Activated naive CD8-positive, alpha-beta T cell treated with anti-CD3 and anti-CD28 coated beads, Interleukin-2, amount 50 U/mL, for 24 hours (primary cell): Measurements from ENCODE around the gene SLCO4C1.

Source experiments
- ATAC-seq: fragments of 150-1000 bp; cut with Tn5 transposase; one replicate; pipeline ENCODE4 v1.10.0; 2021
- DNase-seq: peaks from one replicate; pipeline ENCODE4 v3.0.0; 2021
- H3K27ac Mint-ChIP-seq: one replicate; pipeline ENCODE4 v1.8.0; 2021; ENCODE audit warnings: mild to moderate bottlenecking, mixed read lengths
- H3K27me3 Mint-ChIP-seq: one replicate; pipeline ENCODE4 v1.8.0; 2021; ENCODE audit warnings: mixed read lengths
- H3K36me3 Mint-ChIP-seq: one replicate; pipeline ENCODE4 v1.8.0; 2021; ENCODE audit warnings: low read depth, mixed read lengths
- H3K4me1 Mint-ChIP-seq: one replicate; pipeline ENCODE4 v1.8.0; 2021; ENCODE audit warnings: mixed read lengths
- H3K4me3 Mint-ChIP-seq: one replicate; pipeline ENCODE4 v1.8.0; 2021; ENCODE audit warnings: mild to moderate bottlenecking, moderate library complexity, mixed read lengths
- H3K9me3 Mint-ChIP-seq: one replicate; pipeline ENCODE4 v1.8.0; 2021; ENCODE audit warnings: mixed read lengths

Gene SLCO4C1

DNA sequence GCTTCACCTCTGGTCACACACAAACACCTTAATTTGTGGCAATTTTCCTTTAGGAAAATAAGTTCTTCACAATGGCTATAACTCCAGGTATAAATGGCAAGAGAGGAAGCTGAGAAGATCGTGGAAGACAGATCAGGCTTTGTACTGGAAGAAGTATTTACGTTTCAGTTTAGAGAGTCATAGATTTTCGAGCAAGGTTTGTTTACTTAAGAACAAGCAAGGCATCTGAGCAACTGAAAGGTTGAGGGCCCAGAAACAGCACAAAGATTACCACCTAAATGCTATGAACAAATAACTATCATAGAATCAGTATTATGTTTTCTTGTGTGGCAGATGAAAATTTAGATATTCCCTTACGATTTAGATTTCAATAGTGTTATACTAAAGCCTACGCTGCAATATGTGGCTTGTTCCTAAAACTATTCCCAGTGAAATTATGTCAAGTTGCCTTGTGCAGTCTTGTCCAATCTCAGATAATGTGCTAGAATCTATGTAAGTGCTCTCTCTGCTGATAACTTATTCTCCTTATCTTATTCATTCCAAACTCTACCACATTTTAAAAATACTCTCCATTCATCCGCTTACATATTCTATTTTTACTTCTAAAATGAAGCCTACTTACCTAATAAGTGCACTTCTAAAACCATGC, 6.7 kb downstream of the SLCO4C1 start:
- Mint-ChIP-seq H3K9me3 (no peaks in the 10 kb centered on the region), H3K27ac (no peak overlapping the region), H3K36me3 (no peaks in the 10 kb centered on the region), H3K27me3 (peaks cover under 1% of the 10 kb centered on the region), H3K4me3 (no peak overlapping the region), H3K4me1 (peaks cover 5% of the 10 kb centered on the region)
- ATAC-seq (no peak), DNase-seq (no peak)

DNA sequence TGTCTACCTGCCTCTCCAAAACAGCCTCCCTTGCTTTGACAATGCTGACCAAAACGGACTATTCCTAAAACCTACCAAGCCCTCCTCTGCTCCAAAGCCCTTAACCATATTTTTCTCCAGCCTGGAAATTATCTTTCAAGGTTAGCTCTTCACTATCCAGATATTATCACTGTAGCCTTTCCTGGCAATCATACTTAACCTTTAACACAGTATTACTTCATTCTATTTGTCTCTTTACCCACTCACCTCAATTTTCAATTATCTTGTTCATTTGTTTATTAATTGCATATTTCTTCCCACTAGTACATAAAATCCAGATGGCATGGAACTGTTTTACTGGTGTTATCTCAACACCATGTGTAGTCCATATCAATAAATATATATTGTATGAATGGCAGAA, 7.5 kb downstream of the SLCO4C1 start:
- ATAC-seq (no peak), DNase-seq (no peak)
- H3K27ac Mint-ChIP-seq = no peak overlapping the region
- H3K27me3 Mint-ChIP-seq = no peaks in the 10 kb centered on the region
- no peaks in the 10 kb centered on the region for H3K36me3 Mint-ChIP-seq
- H3K4me1 Mint-ChIP-seq = peaks cover 12% of the 10 kb centered on the region
- H3K4me3 Mint-ChIP-seq = no peak overlapping the region
- H3K9me3 Mint-ChIP-seq = no peaks in the 10 kb centered on the region

DNA sequence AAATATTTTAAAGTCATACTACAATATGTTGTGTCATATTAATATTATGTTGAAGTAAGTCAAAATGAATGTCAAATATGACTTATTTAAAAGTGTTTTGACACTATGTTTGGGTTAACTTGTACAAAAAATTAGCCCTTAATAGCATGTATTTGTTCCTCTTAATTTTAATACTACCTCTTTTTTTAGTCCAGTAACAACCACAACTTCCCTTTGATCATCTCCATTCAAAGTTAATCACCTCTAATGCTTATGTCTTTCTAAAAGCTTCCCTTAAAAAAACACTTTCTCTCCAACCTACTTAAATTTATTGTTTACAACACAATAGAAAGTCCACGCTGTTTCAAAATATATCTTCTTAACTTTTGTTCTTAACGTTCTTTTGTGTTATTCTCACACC, 9.6 kb downstream of the SLCO4C1 start:
- no peaks in the 10 kb centered on the region for H3K36me3 Mint-ChIP-seq
- no peaks in the 10 kb centered on the region for H3K27me3 Mint-ChIP-seq
- DNase-seq = no peak
- peaks cover 17% of the 10 kb centered on the region for H3K4me1 Mint-ChIP-seq
- no peak overlapping the region for H3K4me3 Mint-ChIP-seq
- no peak for ATAC-seq
- no peaks in the 10 kb centered on the region for H3K9me3 Mint-ChIP-seq
- no peak overlapping the region for H3K27ac Mint-ChIP-seq

DNA sequence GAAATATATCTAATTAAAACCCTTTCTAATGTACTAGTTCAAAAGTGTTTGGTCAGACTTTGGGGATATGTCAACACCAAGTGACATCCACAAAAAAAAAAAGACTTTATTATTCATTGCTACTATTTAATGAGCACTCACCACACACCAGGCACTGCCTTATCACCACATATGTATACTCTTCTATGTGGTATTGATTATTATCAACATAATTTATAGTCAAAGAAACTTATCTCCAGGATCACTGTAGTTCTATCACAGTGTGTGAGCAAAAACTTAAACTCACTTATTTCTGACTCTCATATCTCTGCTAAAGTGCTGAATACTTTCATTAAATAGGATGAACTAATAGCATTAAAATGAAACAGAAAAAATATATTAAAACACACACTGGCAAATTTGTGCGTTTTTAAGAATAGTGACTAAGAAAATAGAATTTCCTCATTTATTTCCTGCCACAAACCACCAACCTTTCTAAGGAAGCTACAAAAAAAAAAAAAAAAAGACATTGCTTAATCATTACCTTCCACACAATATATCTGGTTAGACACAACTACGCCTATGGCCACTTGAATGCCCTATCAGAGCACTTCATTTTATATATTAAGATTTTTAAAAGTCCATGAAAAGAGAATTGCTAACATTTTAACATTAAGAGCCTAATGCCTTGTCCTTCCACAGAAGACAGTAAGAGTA, 12.8 kb downstream of the SLCO4C1 start:
- H3K4me3 Mint-ChIP-seq = no peak overlapping the region
- no peak overlapping the region for H3K27ac Mint-ChIP-seq
- no peaks in the 10 kb centered on the region for H3K27me3 Mint-ChIP-seq
- H3K36me3 Mint-ChIP-seq = no peaks in the 10 kb centered on the region
- H3K9me3 Mint-ChIP-seq = no peaks in the 10 kb centered on the region
- DNase-seq (no peak), ATAC-seq (no peak)
- H3K4me1 Mint-ChIP-seq = peaks cover 17% of the 10 kb centered on the region

DNA sequence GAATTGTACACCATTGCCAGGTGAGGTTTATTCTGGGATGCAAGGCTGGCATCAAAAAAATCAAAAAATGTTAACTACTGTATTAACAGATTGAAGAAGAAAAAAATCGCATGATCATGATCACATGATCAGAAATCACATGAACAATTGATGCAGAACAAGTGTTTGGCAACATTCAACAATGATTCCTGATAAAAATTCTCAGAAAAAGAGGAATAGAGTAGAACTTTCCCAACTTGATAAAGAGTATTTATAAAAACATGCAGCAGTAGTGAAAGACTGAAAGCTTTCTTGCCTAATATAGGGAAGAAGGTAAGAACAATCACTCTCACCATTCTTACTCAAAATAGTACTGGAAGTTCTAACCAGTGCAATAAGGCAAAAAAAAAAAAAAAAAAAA, 16.4 kb downstream of the SLCO4C1 start:
- no peak for ATAC-seq
- no peaks in the 10 kb centered on the region for H3K36me3 Mint-ChIP-seq
- H3K27me3 Mint-ChIP-seq = no peaks in the 10 kb centered on the region
- H3K9me3 Mint-ChIP-seq = no peaks in the 10 kb centered on the region
- H3K27ac Mint-ChIP-seq = no peak overlapping the region
- DNase-seq = no peak
- no peak overlapping the region for H3K4me3 Mint-ChIP-seq
- peaks cover 16% of the 10 kb centered on the region for H3K4me1 Mint-ChIP-seq

DNA sequence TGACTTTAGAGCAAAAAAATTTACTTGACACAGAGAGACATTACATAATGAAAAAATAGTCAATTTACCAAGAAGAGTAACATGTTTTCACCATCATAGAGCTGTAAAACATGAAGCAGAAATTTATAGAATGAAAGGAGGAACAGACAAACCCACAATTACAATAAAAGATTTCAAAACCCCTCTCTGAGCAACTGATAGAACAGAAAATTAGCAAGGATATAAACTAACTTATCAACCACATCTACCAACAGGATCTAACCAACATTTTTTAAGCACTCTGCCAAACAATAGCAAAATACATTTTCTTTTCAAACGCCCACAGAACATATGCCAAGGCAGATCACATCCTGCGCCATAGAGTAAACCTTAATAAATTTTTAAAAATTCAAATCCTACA, 17.9 kb downstream of the SLCO4C1 start:
- ATAC-seq (no peak), DNase-seq (no peak)
- peaks cover 6% of the 10 kb centered on the region for H3K4me1 Mint-ChIP-seq
- H3K27me3 Mint-ChIP-seq = no peaks in the 10 kb centered on the region
- no peak overlapping the region for H3K27ac Mint-ChIP-seq
- no peak overlapping the region for H3K4me3 Mint-ChIP-seq
- no peaks in the 10 kb centered on the region for H3K9me3 Mint-ChIP-seq
- no peaks in the 10 kb centered on the region for H3K36me3 Mint-ChIP-seq

DNA sequence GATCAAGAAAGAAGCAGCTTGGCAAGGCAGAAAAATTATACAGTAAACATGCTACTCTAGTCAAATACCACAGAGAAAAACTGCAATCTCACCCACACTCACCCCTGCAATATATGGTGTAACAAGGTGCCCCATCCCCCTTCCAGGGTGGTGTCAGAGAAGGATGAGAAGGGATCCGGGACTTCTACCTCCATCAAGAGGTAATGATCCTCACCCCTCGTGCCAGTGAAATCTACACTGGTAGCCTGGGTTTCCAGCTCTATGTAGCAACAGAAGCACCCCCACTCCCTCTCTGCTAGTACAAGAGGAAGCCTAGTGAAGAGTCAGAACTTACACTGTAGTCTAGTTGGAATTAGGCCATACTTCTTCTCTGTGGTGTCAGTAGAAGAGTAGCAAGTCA, 18.9 kb downstream of the SLCO4C1 start:
- H3K36me3 Mint-ChIP-seq = no peaks in the 10 kb centered on the region
- no peaks in the 10 kb centered on the region for H3K27me3 Mint-ChIP-seq
- peaks cover 3% of the 10 kb centered on the region for H3K4me1 Mint-ChIP-seq
- no peak overlapping the region for H3K4me3 Mint-ChIP-seq
- no peaks in the 10 kb centered on the region for H3K9me3 Mint-ChIP-seq
- H3K27ac Mint-ChIP-seq = no peak overlapping the region
- DNase-seq (no peak), ATAC-seq (no peak)

DNA sequence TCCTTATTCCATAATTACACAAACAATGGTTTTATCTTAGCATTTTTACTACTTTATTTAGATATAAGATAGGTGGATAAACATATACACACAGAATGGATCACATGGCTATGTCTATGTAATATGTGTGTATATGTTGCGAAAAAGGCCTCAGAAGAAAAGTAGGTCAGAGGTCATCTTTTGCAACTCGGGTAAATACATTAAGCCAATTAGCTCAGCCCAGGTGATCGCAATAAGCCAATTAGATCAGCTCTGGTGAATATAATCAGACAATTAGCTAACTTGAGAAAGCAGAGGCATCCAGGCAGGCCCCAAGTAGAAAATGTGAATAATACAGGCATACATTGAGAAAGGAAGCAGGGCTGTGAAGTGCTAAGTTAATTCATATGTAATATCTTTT, 24.3 kb downstream of the SLCO4C1 start:
- no peaks in the 10 kb centered on the region for H3K27me3 Mint-ChIP-seq

DNA sequence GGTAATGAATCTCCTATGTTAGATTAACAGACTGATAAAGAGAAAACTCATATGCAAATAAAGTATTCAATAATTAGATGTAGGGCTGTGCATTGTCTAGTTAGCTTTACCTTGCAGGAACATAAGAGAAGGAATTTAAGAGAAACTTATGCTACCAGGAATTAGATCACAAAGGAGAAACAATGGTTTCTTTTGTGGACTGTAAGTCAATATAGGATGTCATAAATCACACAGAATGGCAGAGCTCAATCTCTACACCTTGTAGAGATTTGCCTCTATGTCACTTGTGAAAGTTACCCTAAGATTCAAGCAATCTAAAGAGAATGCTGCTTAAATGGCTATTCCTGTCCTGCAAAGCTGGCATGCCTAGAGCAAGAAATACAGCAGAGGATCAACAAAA, 26.0 kb downstream of the SLCO4C1 start:
- no peak for ATAC-seq
- H3K27ac Mint-ChIP-seq = no peak overlapping the region

More for the DNA sequence above, 24.3 kb downstream of the SLCO4C1 start:
- ATAC-seq (no peak), DNase-seq (no peak)
- H3K4me1 Mint-ChIP-seq = no peaks in the 10 kb centered on the region
- H3K9me3 Mint-ChIP-seq = peaks cover 19% of the 10 kb centered on the region
- H3K27ac Mint-ChIP-seq = no peak overlapping the region
- H3K36me3 Mint-ChIP-seq = peaks cover 2% of the 10 kb centered on the region
- H3K4me3 Mint-ChIP-seq = no peak overlapping the region

DNA sequence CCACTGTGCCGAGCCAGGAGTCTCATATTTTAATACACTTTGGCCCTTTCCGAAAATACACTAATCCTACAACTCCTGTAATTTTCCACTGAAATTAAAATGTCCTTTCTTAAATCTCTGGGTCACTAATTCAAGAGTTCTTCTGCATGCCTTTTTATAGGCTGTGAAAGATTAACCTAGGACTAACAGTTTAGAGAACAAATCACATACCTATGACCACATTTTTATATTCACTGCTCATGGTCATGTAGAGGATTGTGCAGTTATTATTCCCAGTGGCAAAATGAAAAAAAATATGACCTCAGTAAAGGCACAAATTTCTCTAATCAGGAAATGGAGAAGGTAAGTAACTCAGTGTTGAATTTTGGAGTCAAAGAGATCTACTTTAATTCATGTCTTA, 33.4 kb downstream of the SLCO4C1 start:
- DNase-seq (no peak), ATAC-seq (no peak)
- H3K27ac Mint-ChIP-seq = no peak overlapping the region
- no peaks in the 10 kb centered on the region for H3K4me1 Mint-ChIP-seq
- H3K9me3 Mint-ChIP-seq = no peaks in the 10 kb centered on the region
- no peak overlapping the region for H3K4me3 Mint-ChIP-seq
- no peaks in the 10 kb centered on the region for H3K27me3 Mint-ChIP-seq
- no peaks in the 10 kb centered on the region for H3K36me3 Mint-ChIP-seq

More for the DNA sequence above, 26.0 kb downstream of the SLCO4C1 start:
- Mint-ChIP-seq H3K4me3 (no peak overlapping the region), H3K4me1 (no peaks in the 10 kb centered on the region), H3K36me3 (peaks cover 2% of the 10 kb centered on the region), H3K9me3 (peaks cover 19% of the 10 kb centered on the region), H3K27me3 (no peaks in the 10 kb centered on the region)
- DNase-seq = no peak

DNA sequence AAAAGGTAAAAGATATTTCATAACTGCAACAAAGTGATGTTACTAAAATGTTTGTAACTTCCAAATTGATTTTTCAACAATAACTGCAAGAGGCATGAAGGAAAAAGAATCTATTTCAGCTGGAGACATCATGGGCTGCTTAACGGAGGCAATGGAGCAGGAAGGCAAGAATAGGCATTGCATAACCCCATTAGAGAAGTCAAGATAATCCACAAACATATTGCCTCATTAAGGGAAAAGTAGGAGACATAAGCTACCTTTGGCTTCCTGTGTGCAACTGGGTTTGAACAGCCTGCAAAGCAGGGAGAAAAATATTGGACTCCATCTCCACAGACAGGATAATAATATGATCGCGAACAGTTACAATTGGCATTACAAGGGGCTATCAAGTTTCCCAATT, 46.7 kb downstream of the SLCO4C1 start:
- Mint-ChIP-seq H3K4me1 (no peaks in the 10 kb centered on the region), H3K36me3 (no peaks in the 10 kb centered on the region), H3K4me3 (no peak overlapping the region), H3K27ac (no peak overlapping the region), H3K27me3 (peaks cover 2% of the 10 kb centered on the region), H3K9me3 (no peaks in the 10 kb centered on the region)
- no peak for DNase-seq
- ATAC-seq = no peak

DNA sequence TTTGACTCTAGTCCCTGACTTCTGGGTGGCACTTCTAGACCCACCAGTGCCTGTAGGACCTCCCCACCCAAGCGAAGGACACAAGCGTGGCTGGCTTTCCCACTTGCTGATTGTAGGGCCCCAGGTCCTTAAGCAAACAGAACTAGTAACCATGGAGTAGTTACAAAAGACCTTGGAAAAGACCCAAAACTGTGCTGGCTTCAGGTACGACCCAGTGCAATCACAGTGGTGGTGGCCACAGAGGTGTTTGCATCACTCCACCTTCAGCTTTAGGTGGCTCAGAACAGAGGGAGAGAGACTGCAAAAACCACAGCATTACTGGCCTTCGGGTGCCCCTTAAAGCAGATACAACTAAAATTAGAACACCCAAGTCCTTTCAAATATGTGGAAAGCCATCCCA, 52.9 kb downstream of the SLCO4C1 start:
- DNase-seq (no peak), ATAC-seq (no peak)
- no peaks in the 10 kb centered on the region for H3K9me3 Mint-ChIP-seq
- no peak overlapping the region for H3K4me3 Mint-ChIP-seq
- no peaks in the 10 kb centered on the region for H3K27me3 Mint-ChIP-seq
- no peaks in the 10 kb centered on the region for H3K36me3 Mint-ChIP-seq
- no peak overlapping the region for H3K27ac Mint-ChIP-seq
- no peaks in the 10 kb centered on the region for H3K4me1 Mint-ChIP-seq

DNA sequence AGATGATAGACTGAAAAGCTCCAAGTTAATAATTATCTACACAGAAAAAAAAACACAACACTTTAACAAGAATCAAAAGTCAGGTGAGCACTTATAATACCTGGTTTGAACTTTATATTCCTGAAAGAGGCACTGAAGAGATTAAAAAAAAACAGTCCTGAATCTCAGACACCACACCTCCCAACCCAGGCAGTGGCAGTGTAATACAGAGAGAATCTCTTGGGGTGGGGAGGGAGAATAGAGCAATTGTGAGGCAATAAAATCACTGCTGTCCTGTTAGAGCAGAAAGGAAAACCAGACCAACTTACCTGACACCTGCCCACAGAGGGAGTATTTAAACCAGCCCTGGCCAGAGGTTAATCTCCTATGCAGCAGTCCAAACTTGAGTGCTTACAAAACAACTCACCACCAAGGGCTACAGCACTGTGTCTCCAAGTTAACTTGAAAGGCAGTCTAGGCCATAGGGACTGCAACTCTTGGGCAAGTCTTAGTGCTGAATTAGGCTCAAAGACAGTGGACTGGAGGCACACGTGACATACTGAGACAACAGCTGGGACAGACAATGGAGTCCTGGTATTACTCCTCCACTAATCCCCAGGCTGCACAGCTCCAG, 54.2 kb downstream of the SLCO4C1 start:
- Mint-ChIP-seq H3K27ac (no peak overlapping the region), H3K4me3 (no peak overlapping the region), H3K9me3 (no peaks in the 10 kb centered on the region), H3K4me1 (no peaks in the 10 kb centered on the region), H3K36me3 (no peaks in the 10 kb centered on the region), H3K27me3 (no peaks in the 10 kb centered on the region)
- DNase-seq (no peak), ATAC-seq (no peak)

DNA sequence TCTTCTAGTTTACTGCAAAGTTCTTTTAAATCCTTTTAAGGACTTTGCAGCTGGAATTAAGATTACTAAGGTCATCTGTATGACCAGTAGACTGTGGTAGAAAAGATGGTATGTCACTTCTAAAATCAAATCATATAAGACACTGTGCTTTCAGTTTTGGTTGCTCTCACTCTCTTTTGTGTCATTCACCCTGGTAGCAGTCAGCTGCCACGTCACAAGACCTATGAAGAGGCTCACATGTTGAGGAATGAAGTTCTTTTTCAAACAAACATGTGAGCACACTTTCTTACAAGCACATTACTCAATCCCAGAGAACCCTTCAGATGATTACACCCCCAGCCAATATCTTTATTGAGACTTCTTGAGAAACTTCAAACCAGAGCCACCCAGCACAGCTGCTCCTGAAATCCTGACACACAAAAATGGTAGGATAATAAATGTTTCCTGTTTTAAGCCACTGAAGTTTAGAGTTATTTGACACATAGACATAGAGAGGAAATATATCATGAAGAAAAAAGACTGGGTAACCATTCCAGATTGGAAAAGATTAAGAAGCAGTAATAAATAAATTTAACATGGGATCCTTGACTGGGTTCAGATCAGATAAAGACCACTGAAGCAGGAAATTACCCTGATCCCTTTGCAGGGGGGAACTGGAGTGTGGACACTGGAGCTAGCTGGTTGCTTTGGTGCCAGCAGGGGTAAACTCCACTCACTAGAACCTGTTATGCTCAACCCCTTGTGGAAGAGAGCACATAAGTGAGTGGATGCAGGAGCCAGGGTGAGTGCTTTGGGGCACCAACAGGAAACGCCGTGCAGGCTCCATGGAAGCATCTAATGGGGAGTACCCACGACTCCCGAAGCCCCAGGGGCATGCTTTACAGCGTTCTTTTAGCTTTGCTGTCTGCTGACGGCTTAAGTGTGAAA, 64.1 kb downstream of the SLCO4C1 start:
- Mint-ChIP-seq H3K4me1 (peaks cover 4% of the 10 kb centered on the region), H3K27ac (no peak overlapping the region), H3K4me3 (no peak overlapping the region), H3K27me3 (no peaks in the 10 kb centered on the region), H3K36me3 (no peaks in the 10 kb centered on the region), H3K9me3 (no peaks in the 10 kb centered on the region)
- no peak for DNase-seq
- peak; percentile 20 for ATAC-seq
